ENCODE measurements around the gene WSB1. TPM values are rescaled to one million over a fixed set of nuclear protein-coding genes. Genes with fewer than 3 reads are reported as not detected.
A peak's percentile ranks its signal among the peaks of the same experiment; 100 is the strongest.

The WSB1 gene
- total and polyA plus RNA-seq, 9 of the 15 experiments (the other 6 are each of a cell fraction or from before 2014, with no cell fraction given), result 22.8 to 229 (median 81.1) TPM

DNA sequence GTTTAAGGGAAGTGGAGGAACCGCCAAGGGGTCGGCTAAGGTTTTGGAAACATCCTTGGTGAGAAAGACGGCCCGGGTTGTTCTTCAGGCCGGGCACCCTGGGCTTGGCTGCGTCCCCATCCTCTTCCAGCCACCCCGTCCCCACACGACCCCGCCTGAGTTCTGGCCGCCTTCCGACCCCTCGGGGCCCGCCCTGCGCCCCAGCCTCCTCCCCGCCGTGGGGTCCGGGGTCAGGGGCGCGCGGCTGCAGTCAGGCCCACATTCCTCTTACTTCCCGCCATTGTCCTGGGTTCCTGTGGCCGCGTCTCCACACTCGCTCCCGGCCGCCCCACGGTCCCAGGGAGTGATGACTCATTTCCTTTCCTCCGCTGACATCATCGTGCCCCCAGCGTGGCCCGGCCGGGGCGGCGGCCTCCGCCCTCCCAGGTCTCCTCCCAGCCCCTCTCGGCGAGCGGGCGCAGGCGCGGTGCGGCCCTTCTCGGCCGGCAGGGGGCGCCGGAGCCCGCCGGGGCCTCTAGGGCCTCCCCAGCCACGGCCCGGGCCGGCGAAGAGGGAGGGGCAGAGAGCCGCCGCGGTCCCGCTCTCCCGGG, 59.6 kb downstream of the WSB1 start (continued):
- TF ChIP-seq, protein P1, sequence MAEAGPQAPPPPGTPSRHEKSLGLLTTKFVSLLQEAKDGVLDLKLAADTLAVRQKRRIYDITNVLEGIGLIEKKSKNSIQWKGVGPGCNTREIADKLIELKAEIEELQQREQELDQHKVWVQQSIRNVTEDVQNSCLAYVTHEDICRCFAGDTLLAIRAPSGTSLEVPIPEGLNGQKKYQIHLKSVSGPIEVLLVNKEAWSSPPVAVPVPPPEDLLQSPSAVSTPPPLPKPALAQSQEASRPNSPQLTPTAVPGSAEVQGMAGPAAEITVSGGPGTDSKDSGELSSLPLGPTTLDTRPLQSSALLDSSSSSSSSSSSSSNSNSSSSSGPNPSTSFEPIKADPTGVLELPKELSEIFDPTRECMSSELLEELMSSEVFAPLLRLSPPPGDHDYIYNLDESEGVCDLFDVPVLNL (CRISPR knock-in tag; IDR thresholded peaks at IDR 0.05; ENCODE audit: low read depth), result no peak
- TF ChIP-seq DIDO1 (tag; IDR thresholded peaks at IDR 0.05; ENCODE audit: low read depth), result no peak
- TF ChIP-seq HMG20A (CRISPR knock-in tag; conservative IDR thresholded peaks at IDR 0.05), result no peak
- no peak for TF ChIP-seq HNRNPUL1 (IDR thresholded peaks at IDR 0.05; ENCODE audit: low read length)
- peak; percentile 48; the same call in 1 of the 2 replicates for TF ChIP-seq SMARCC2 (IDR thresholded peaks at IDR 0.05; ENCODE audit: low read depth)
- TF ChIP-seq, protein P2, sequence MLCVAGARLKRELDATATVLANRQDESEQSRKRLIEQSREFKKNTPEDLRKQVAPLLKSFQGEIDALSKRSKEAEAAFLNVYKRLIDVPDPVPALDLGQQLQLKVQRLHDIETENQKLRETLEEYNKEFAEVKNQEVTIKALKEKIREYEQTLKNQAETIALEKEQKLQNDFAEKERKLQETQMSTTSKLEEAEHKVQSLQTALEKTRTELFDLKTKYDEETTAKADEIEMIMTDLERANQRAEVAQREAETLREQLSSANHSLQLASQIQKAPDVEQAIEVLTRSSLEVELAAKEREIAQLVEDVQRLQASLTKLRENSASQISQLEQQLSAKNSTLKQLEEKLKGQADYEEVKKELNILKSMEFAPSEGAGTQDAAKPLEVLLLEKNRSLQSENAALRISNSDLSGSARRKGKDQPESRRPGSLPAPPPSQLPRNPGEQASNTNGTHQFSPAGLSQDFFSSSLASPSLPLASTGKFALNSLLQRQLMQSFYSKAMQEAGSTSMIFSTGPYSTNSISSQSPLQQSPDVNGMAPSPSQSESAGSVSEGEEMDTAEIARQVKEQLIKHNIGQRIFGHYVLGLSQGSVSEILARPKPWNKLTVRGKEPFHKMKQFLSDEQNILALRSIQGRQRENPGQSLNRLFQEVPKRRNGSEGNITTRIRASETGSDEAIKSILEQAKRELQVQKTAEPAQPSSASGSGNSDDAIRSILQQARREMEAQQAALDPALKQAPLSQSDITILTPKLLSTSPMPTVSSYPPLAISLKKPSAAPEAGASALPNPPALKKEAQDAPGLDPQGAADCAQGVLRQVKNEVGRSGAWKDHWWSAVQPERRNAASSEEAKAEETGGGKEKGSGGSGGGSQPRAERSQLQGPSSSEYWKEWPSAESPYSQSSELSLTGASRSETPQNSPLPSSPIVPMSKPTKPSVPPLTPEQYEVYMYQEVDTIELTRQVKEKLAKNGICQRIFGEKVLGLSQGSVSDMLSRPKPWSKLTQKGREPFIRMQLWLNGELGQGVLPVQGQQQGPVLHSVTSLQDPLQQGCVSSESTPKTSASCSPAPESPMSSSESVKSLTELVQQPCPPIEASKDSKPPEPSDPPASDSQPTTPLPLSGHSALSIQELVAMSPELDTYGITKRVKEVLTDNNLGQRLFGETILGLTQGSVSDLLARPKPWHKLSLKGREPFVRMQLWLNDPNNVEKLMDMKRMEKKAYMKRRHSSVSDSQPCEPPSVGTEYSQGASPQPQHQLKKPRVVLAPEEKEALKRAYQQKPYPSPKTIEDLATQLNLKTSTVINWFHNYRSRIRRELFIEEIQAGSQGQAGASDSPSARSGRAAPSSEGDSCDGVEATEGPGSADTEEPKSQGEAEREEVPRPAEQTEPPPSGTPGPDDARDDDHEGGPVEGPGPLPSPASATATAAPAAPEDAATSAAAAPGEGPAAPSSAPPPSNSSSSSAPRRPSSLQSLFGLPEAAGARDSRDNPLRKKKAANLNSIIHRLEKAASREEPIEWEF (CRISPR knock-in tag; IDR thresholded peaks at IDR 0.05), result no peak
- no peak for TF ChIP-seq NFYB (IDR thresholded peaks at IDR 0.05; ENCODE audit: extremely low read depth, insufficient read length)
- no peak for TF ChIP-seq ELF1 (tag; IDR thresholded peaks at IDR 0.05)
- TF ChIP-seq ASH1L (IDR thresholded peaks at IDR 0.05; ENCODE audit: borderline replicate concordance, low read depth, partially characterized antibody), result no peak
- no peak for TF ChIP-seq ZNF785 (CRISPR knock-in tag; IDR thresholded peaks at IDR 0.05)
- no peak for TF ChIP-seq U2AF2 (optimal IDR thresholded peaks at IDR 0.05; ENCODE audit: low read depth, low read length)
- no peak for TF ChIP-seq DACH1 (IDR thresholded peaks at IDR 0.05; ENCODE audit: partially characterized antibody)
- TF ChIP-seq, protein P3, sequence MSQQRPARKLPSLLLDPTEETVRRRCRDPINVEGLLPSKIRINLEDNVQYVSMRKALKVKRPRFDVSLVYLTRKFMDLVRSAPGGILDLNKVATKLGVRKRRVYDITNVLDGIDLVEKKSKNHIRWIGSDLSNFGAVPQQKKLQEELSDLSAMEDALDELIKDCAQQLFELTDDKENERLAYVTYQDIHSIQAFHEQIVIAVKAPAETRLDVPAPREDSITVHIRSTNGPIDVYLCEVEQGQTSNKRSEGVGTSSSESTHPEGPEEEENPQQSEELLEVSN (IDR thresholded peaks at IDR 0.05; ENCODE audit: borderline replicate concordance in 1 of 2, extremely low read depth in 1 of 2, insufficient read depth in 1 of 2, insufficient read length in 1 of 2, low read depth in 1 of 2, low read length in 1 of 2, poor library complexity in 1 of 2, severe bottlenecking in 1 of 2), result peak; percentile 65 to 74
- peak; percentile 80 for TF ChIP-seq ZNF175 (CRISPR knock-in tag; IDR thresholded peaks at IDR 0.05; ENCODE audit: low read depth)
- peak; percentile 43 for TF ChIP-seq KDM5B (IDR thresholded peaks at IDR 0.05; ENCODE audit: insufficient replicate concordance, low read depth, low read length)
- TF ChIP-seq SIX5 (IDR thresholded peaks at IDR 0.05; ENCODE audit: borderline replicate concordance in 1 of 2, insufficient read depth in 1 of 2, low read depth in 1 of 2, low read length in 2 of 2), result no peak
- TF ChIP-seq FOXJ3 (CRISPR knock-in tag; IDR thresholded peaks at IDR 0.05), result no peak
- TF ChIP-seq NR2C1 (IDR thresholded peaks at IDR 0.05), result no peak
- no peak for TF ChIP-seq NR2C1 (tag; IDR thresholded peaks at IDR 0.05)
- peak in 1 of 2 experiments; percentile 61; a peak in 1 of 4 replicates for TF ChIP-seq KDM4B (IDR thresholded peaks at IDR 0.05; ENCODE audit: borderline replicate concordance in 2 of 2, low read depth in 1 of 2)
- no peak for TF ChIP-seq ZNF274 (IDR thresholded peaks at IDR 0.05; ENCODE audit: borderline replicate concordance, low read depth, low read length)
